GM12865 (cell line): Measurements from ENCODE around the gene LIG3.

Experiments used
- DNase-seq: peaks from one replicate; pipeline ENCODE4 v3.0.0; 2010; ENCODE audit warnings: low read depth
- H3K4me3 ChIP-seq: 2 replicates; pipeline ENCODE4 v1.5.1; 2011; ENCODE audit warnings: mild to moderate bottlenecking, low read depth, low read length, control low read depth
- TF ChIP-seq, protein P1 (sequence below): IDR thresholded peaks from 2 replicates; pipeline ENCODE4 v1.5.1; 2011; ENCODE audit warnings: low read length, control low read depth, low read depth, inconsistent platforms; ENCODE audit not compliant: insufficient read depth; ENCODE audit errors: missing control alignments

LIG3 gene

GRCh38 chr17:34979650-34980352 lies 511 bp upstream of the LIG3 start:
- no peak for DNase-seq
- H3K4me3 ChIP-seq: peak overlapping the region; percentile 93
- TF ChIP-seq, protein P1, sequence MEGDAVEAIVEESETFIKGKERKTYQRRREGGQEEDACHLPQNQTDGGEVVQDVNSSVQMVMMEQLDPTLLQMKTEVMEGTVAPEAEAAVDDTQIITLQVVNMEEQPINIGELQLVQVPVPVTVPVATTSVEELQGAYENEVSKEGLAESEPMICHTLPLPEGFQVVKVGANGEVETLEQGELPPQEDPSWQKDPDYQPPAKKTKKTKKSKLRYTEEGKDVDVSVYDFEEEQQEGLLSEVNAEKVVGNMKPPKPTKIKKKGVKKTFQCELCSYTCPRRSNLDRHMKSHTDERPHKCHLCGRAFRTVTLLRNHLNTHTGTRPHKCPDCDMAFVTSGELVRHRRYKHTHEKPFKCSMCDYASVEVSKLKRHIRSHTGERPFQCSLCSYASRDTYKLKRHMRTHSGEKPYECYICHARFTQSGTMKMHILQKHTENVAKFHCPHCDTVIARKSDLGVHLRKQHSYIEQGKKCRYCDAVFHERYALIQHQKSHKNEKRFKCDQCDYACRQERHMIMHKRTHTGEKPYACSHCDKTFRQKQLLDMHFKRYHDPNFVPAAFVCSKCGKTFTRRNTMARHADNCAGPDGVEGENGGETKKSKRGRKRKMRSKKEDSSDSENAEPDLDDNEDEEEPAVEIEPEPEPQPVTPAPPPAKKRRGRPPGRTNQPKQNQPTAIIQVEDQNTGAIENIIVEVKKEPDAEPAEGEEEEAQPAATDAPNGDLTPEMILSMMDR: no peak

- H3K4me3 ChIP-seq: peak overlapping the region; percentile 93
- TF ChIP-seq, protein P1: peak; percentile 54
- peak; percentile 91 for DNase-seq
These were observed 597 bp downstream of the LIG3 start for GRCh38 chr17:34980681-34981537.

DNA sequence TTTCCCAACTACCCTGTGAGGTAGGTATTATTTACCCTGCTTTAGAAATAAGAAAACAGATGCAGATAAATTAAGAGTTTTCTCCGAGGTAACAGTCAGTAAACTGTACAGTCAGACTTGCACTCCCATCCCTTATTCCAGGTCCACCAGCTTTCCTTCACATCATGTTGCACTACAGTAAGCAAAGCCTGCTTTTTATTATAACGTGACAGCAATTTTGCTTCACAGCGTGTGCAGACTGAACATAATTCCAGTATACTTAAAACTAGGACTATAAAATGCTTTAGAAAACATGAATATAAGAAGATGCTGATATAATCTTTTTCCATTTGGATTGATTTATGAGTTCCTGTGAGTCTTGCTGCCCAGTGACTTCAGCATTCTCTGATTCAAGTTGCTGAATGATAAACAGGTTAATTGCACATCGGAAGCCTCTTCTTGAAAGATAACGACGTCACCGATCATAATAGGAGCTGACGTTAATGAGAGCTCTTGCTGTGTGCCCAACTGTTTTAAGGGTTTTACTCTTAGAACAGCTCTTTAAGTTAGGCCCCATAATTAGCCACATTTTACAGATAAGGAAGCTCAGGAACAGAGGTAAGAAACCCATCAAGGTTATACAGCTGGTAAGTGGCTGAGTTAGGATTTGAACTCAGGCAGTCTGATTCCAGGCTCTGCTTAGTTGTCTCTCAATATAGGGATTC lies 1.4 kb downstream of the LIG3 start:
- TF ChIP-seq, protein P1: no peak
- H3K4me3 ChIP-seq: peak overlapping the region; percentile 93
- no peak for DNase-seq

GRCh38 chr17:34987232-34987631 lies 6.9 kb downstream of the LIG3 start:
- no peak overlapping the region for H3K4me3 ChIP-seq
- TF ChIP-seq, protein P1: no peak

GRCh38 chr17:34988644-34989043 lies 8.3 kb downstream of the LIG3 start:
- no peak for DNase-seq
- TF ChIP-seq, protein P1: no peak
- H3K4me3 ChIP-seq: no peak overlapping the region

More at GRCh38 chr17:34987232-34987631, 6.9 kb downstream of the LIG3 start:
- no peak for DNase-seq

GRCh38 chr17:34989473-34989872 lies 9.2 kb downstream of the LIG3 start:
- DNase-seq: no peak
- TF ChIP-seq, protein P1: no peak
- H3K4me3 ChIP-seq: no peak overlapping the region
